Right renal pelvis (tissue), 4 donors: ENCODE data around the gene NSMF. TPM values are rescaled to one million over a fixed set of nuclear protein-coding genes. Genes with fewer than 3 reads are reported as not detected.
"Not testable (repeated sequence)": the region's sequence is repeated elsewhere in the genome, so short reads cannot be mapped to it uniquely, and the experiment has no call there.

ENCODE experiments used
- DNase-seq, 4 donors: peaks; one replicate each; pipeline ENCODE4 v3.0.0-alpha.2; 2013; ENCODE audit warnings: low read depth in 4 of 4, low spot score in 3 of 4, missing footprints in 1 of 4
- polyA plus RNA-seq, 4 donors: library from polyadenylated mRNA; unstranded; fragments of 120-200 nt; gene quantifications; one replicate each; pipeline ENCODE4 v1.2.1, GENCODE V29; 2013; ENCODE audit not compliant: insufficient read length in 4 of 4

The NSMF gene
- polyA plus RNA-seq, 4 donors = 45.5 to 49.6 (median 45.8) TPM

GRCh38 chr9:137477778-137478612 lies 18.9 kb upstream of the NSMF start:
- no peak for DNase-seq

DNA sequence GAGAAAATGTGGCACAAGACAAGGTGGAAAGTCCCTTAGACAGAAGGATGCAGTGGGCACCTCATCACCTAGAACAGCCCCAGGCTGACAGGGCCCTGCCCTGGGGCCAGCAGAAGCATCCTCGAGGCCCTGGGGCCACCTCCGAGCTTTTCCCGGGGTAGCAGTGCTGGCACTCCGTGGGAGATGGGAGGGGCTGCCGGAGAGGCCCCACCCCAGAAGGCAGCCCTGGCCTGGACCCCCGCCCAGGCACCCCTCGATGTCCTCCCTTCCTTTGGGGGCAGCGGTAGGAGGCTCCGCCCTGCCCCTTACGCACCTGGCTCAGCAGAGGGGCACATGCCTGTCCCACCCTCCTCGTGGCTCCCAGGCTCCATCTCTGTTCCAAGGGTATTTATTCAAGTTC lies 17.7 kb upstream of the NSMF start:
- no peak for DNase-seq

DNA sequence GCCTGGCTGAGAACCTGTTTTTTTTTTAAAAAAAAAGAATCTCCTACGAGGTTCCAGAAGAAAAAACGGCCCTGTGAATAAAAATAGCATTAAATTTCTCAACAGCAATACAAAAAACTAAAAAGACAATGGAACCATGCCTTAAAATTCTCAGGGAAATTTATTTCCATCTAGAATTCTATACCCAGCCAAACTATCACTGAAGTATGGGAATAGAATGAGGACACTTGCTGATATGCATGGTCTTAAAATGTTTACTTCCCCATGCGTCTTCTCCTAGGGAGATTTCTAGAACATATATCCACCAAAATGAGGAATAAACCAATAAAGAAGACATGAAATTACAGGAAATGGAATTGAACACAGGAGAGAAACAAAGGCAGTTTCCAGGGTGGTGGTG lies 16.5 kb upstream of the NSMF start:
- DNase-seq = no peak

DNA sequence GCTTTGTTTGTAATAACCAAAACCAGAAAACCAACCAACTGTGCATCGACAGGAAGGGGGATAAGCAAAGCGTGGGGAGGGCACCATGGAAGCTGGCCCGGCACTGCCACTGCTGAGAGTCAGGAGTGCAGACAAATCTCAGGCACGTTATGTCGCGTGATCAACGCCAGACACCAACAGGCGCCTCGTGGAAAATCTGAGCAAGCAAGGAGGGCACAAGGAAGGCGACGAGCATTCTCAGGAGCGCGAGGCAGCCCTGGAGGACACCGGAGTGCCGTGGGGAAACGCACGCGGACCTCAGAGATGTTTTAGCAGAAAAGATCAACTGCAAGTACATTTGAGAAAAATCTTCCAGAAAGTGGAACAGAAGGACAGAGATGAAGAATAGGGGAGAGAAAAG lies 15.1 kb upstream of the NSMF start:
- DNase-seq = no peak

GRCh38 chr9:137470785-137471184 lies 11.7 kb upstream of the NSMF start:
- no peak for DNase-seq

GRCh38 chr9:137467896-137468295 lies 8.8 kb upstream of the NSMF start:
- DNase-seq = no peak

GRCh38 chr9:137467161-137467581 lies 8.0 kb upstream of the NSMF start:
- DNase-seq = no peak

- not testable (repeated sequence) for DNase-seq
These were observed 7.4 kb upstream of the NSMF start for GRCh38 chr9:137466389-137467085.

DNA sequence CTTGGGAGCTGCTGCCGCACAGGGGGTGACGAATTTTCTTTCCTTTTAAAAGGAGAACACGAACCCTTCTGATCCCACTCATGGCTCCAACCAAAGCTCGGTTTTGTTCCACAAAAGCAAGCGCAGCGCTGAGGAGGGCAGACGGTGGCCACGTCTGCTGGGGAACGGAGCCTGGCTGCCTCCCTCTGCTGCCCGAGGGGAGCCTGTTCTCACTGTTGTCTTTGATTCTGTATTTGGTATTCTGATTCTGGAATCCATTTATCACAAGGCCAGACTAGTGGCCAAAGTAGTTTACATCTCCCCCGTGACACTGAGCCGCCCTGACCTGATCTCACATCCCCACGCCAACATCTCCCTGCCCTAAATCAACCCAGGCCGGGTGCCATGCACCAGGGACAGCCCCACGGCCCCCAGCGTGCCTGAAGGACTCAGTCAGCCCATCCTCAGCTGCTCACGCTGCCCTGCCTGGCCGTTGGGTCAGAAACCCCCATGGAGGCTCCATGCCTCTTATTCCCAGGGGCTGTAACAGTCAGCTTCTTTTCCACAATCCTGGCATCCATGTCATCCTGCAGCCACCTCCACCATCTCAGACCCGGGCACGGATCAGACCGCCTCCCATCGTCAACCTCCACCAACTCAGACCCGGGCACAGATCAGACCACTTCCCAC lies 6.7 kb upstream of the NSMF start:
- DNase-seq = no peak

DNA sequence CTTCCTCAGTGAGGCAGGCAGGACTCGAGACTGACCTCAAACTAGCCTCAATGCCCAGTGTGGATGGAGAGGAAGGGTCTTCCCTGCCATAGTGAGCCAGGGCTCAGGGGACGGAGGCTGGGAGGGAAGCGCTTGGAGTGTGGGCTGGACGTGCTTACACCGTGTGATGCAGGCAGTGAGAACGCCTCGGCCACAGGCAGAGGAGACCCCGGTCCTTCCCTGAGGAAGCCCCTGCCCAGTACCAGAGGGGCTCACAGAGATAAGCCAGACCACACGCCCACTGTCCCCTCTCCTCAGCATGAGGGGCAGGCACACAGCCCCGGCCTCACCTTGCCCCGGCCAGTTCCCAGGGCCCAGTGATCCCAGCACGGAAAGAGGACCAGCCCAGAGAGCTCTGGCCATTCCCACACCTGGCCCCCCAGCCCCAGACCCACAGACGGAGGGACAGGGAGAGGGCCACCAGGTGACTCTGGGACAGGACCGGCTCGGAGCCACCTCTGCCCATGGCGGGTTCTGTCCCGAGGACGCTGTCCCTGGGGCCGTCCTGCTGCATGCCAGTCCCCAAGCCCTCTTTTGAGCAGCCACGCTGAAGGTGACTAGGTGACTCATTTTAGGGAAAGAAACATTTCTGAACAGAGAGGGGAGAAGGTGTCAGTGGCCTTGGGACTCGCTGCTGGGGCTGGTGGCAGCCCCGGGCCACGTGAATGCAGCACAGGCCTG lies 6.0 kb upstream of the NSMF start:
- no peak for DNase-seq

GRCh38 chr9:137464291-137464999 lies 5.3 kb upstream of the NSMF start:
- no peak for DNase-seq

- DNase-seq = no peak
These were observed 4.8 kb upstream of the NSMF start for GRCh38 chr9:137463931-137464290.

DNA sequence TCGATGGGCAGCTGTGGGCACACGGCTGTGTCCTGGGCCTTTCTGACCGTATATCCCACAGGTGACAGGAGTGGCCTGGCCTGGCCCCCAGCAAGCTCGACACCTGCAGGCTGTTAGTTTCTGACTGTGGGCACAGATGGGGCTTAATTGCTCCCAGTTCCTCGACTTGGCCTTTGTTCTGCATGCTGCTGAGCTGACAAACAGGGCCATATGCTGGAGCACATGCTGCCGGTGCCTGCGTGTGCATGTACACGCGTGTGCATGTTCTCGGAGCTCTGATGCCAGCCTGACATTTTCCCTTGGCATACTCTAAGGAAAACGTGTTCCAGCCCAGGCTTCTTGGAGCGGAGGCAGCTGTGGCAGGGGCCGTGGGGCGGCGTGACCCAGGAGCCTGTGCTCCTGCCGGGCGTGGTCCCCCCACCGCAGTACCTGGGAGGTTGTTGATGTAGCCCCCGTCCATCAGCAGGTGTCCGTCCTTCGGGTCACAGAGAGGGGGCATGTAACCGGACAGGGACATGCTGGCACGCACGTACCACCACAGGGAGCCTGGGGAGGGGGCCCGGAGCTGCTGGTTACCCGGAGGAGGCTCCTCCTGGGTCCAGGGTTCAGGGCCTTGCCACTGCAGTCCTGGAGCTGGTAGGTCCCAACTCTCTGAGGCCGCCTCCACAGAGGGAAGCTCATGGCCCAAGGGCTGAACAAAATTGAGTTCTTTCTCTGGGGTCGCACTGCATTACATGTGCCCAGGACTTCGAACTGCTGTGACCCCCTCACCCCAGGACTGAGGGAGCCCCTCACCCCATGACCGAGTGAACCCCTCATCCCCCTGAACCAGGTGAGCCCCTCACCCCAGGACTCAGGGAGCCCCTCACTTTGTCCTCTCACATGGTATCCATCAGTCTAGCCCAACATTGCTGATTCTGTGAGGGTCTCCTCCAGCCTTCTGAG lies 4.1 kb upstream of the NSMF start:
- no peak for DNase-seq

DNA sequence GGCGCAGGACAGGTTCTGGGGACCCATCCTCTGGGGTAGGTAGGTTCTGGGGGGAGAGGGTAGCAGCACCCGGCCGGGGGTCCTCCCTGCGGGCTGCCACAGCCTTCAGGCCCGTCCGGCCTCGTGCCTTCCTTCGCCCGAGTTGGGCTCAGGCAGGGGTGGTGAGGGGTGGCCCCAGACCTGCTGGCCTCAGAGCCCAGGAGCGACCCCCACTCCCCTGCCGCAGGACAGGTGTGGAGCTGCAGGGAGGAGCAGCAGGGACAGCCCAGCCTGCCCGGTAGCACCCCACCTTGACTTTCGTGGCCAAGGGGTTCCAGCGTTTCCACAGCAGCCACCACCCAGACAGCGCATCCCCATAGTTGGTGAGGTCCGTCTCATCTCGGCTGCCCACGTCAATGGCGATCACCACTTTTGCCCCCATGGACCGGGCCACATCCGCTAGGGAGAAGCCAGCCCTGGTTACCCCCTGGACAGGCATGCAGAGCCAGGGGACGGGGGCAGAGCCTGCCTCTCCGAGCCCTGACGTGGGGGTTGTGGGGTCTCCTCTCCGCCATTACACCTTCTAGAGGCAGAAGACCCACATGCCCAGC lies 3.4 kb upstream of the NSMF start:
- no peak for DNase-seq

- DNase-seq = no peak
These were observed 2.7 kb upstream of the NSMF start for GRCh38 chr9:137461663-137462395.

GRCh38 chr9:137461316-137461662 lies 2.2 kb upstream of the NSMF start:
- no peak for DNase-seq

- DNase-seq = no peak
These were observed 1.5 kb upstream of the NSMF start for GRCh38 chr9:137460363-137461315.
